Hippocampal formation (tissue), 2 donors: ENCODE measurements around the gene ADAM17.
"Not testable (repeated sequence)": the region's sequence is repeated elsewhere in the genome, so short reads cannot be mapped to it uniquely, and the experiment has no call there.

ENCODE experiments used
- DNase-seq, 2 donors: peaks; one replicate each; lab custom pipeline; 2025; lab: John Stamatoyannopoulos, UW

ADAM17 gene

GRCh38 chr2:9565436-9566153 is 10.0 kb upstream of the ADAM17 start:
- peak; percentile 11 to 34 for DNase-seq

GRCh38 chr2:9560628-9561027 is 5.0 kb upstream of the ADAM17 start:
- DNase-seq, result no peak

GRCh38 chr2:9558948-9559381 is 3.3 kb upstream of the ADAM17 start:
- DNase-seq, result no peak

- DNase-seq, result no peak
Measured at GRCh38 chr2:9556121-9556743, 602 bp upstream of the ADAM17 start.

GRCh38 chr2:9554921-9555296 is 721 bp downstream of the ADAM17 start:
- no peak for DNase-seq

GRCh38 chr2:9552219-9553178 is 3.1 kb downstream of the ADAM17 start:
- DNase-seq, result no peak

- DNase-seq, result not testable (repeated sequence)
Measured at GRCh38 chr2:9550859-9551391, 4.7 kb downstream of the ADAM17 start.

GRCh38 chr2:9549420-9549819 is 6.2 kb downstream of the ADAM17 start:
- DNase-seq, result no peak

- DNase-seq, result no peak
Measured at GRCh38 chr2:9548506-9548905, 7.1 kb downstream of the ADAM17 start.

- no peak for DNase-seq
Measured at GRCh38 chr2:9547262-9547991, 8.2 kb downstream of the ADAM17 start.

GRCh38 chr2:9545502-9545901 is 10.1 kb downstream of the ADAM17 start:
- DNase-seq, result no peak

GRCh38 chr2:9543557-9543956 is 12.1 kb downstream of the ADAM17 start:
- no peak for DNase-seq

GRCh38 chr2:9539531-9539930 is 16.1 kb downstream of the ADAM17 start:
- DNase-seq, result no peak

GRCh38 chr2:9538000-9538507 is 17.6 kb downstream of the ADAM17 start:
- no peak for DNase-seq

- no peak for DNase-seq
Measured at GRCh38 chr2:9536504-9536903, 19.1 kb downstream of the ADAM17 start.

GRCh38 chr2:9535177-9535576 is 20.5 kb downstream of the ADAM17 start:
- DNase-seq, result no peak

- no peak for DNase-seq
Measured at GRCh38 chr2:9533663-9534062, 22.0 kb downstream of the ADAM17 start.

- DNase-seq, result no peak
Measured at GRCh38 chr2:9532421-9532820, 23.2 kb downstream of the ADAM17 start.

GRCh38 chr2:9527995-9528787 is 27.4 kb downstream of the ADAM17 start:
- no peak for DNase-seq

- DNase-seq, result peak in 1 of 2 donors; percentile 63
Measured at GRCh38 chr2:9525266-9525665, 30.4 kb downstream of the ADAM17 start.

- DNase-seq, result no peak
Measured at GRCh38 chr2:9524291-9524690, 31.3 kb downstream of the ADAM17 start.
